Keratinocyte (primary cell): Measurements from ENCODE around the gene PLXNA3. TPM values are rescaled to one million over a fixed set of nuclear protein-coding genes. Genes with fewer than 3 reads are reported as not detected.

Experiments used
- DNase-seq: peaks from one replicate; pipeline ENCODE4 v3.0.0-alpha.2; 2011; ENCODE audit warnings: low read depth, missing footprints, low spot score
- FAIRE-seq: peaks from 2 replicates; lab custom pipeline; 2011; peaks lifted over from hg19 to GRCh38; lab: Jason Lieb, UNC
- H2AFZ ChIP-seq: 2 replicates; pipeline ENCODE4 v1.6.0; 2012; ENCODE audit warnings: low read length, control low read depth, inconsistent platforms; ENCODE audit not compliant: control insufficient read depth
- H3K27ac ChIP-seq: 2 replicates; pipeline ENCODE4 v1.5.1; 2011; ENCODE audit warnings: low read length; ENCODE audit not compliant: control insufficient read depth, insufficient read depth
- H3K27me3 ChIP-seq: 3 replicates; pipeline ENCODE4 v1.6.0; 2011; ENCODE audit warnings: low read length; ENCODE audit not compliant: control insufficient read depth, insufficient read depth; ENCODE audit errors: extremely low read depth
- H3K36me3 ChIP-seq, 2 experiments: 2 replicates in 1 of 2; 3 replicates in 1 of 2; pipeline ENCODE4 v1.5.1; 2011; ENCODE audit warnings: low read length in 2 of 2, mild to moderate bottlenecking in 1 of 2; ENCODE audit not compliant: control insufficient read depth in 2 of 2, insufficient read depth in 2 of 2; ENCODE audit errors: extremely low read depth in 1 of 2
- H3K4me1 ChIP-seq: 3 replicates; pipeline ENCODE4 v1.5.1; 2011; ENCODE audit warnings: low read length; ENCODE audit not compliant: control insufficient read depth, insufficient read depth; ENCODE audit errors: extremely low read depth
- H3K4me2 ChIP-seq: 3 replicates; pipeline ENCODE4 v1.6.0; 2011; ENCODE audit warnings: low read depth, low read length; ENCODE audit not compliant: control insufficient read depth, insufficient read depth; ENCODE audit errors: extremely low read depth
- H3K4me3 ChIP-seq, 3 experiments: fragments of 200-600 bp in 1 of 3; sonication (generic) in 1 of 3; 2 replicates in 2 of 3; 3 replicates in 1 of 3; pipeline ENCODE4 v1.5.1; 2011 to 2016; ENCODE audit warnings: low read length in 3 of 3, mild to moderate bottlenecking in 3 of 3, control low read depth in 2 of 3, inconsistent platforms in 1 of 3, low read depth in 1 of 3, mixed read lengths in 1 of 3, mixed run types in 1 of 3, moderate library complexity in 1 of 3; ENCODE audit not compliant: control insufficient read depth in 2 of 3, insufficient read depth in 2 of 3; ENCODE audit errors: extremely low read depth in 1 of 3
- H3K79me2 ChIP-seq: 2 replicates; pipeline ENCODE4 v1.6.0; 2012; ENCODE audit warnings: low read length; ENCODE audit not compliant: control insufficient read depth, insufficient read depth
- H3K9ac ChIP-seq: 3 replicates; pipeline ENCODE4 v1.6.0; 2011; ENCODE audit warnings: low read length; ENCODE audit not compliant: control insufficient read depth, insufficient read depth; ENCODE audit errors: extremely low read depth
- H3K9me1 ChIP-seq: 3 replicates; pipeline ENCODE4 v1.6.0; 2011; ENCODE audit warnings: low read length; ENCODE audit not compliant: control insufficient read depth, insufficient read depth; ENCODE audit errors: extremely low read depth
- H3K9me3 ChIP-seq: 2 replicates; pipeline ENCODE4 v1.5.1; 2012; ENCODE audit warnings: low read depth, low read length; ENCODE audit not compliant: control insufficient read depth
- H4K20me1 ChIP-seq: 3 replicates; pipeline ENCODE4 v1.6.0; 2011; ENCODE audit warnings: low read length; ENCODE audit not compliant: control insufficient read depth, insufficient read depth; ENCODE audit errors: extremely low read depth
- CTCF ChIP-seq, 3 experiments: IDR thresholded peaks in 1 of 3; conservative IDR thresholded peaks in 1 of 3; optimal IDR thresholded peaks in 1 of 3; 2 replicates in 2 of 3; 3 replicates in 1 of 3; pipeline versions ENCODE3 to v1.5.1; 2011; ENCODE audit warnings: low read length in 3 of 3, mild to moderate bottlenecking in 3 of 3, moderate library complexity in 2 of 3, control low read depth in 1 of 3, inconsistent platforms in 1 of 3; ENCODE audit not compliant: insufficient read depth in 2 of 3; ENCODE audit errors: extremely low read depth in 1 of 3
- EZH2 ChIP-seq: IDR thresholded peaks from one replicate; pipeline ENCODE4 v1.6.1; 2012; ENCODE audit warnings: inconsistent platforms, mild to moderate bottlenecking, low read length, moderate library complexity
- dilution Hi-C: fragments of 300-500 bp; cut with MboI; formaldehyde crosslinking; loops from one replicate; pipeline ENCODE4 v1.7.0; 2020; ENCODE audit warnings: low sequenced_read_pairs; ENCODE audit not compliant: extremely low pct_ligation_motif_present
- polyA plus RNA-seq, 5 experiments: library from polyadenylated mRNA; depleted of rRNA in 3 of 5; stranded (reverse) in 3 of 5; stranded (forward) in 1 of 5; unstranded in 1 of 5; fragments of >200 nt; gene quantifications; 1 replicate in 1 of 5; 2 replicates in 3 of 5; 3 replicates in 1 of 5; pipeline versions ENCODE4 v1.2.1 to v1.2.3, GENCODE V29; 2011 to 2012; ENCODE audit warnings: missing spikeins in 2 of 5, low read depth in 1 of 5, low replicate concordance in 1 of 5

The PLXNA3 gene
- polyA plus RNA-seq, 1 donor (not counting 4 experiments of a cell fraction or from before 2014, with no cell fraction given), result 7.6 TPM

GRCh38 chrX:154436983-154437752 is 20.9 kb upstream of the PLXNA3 start, which contains the start of gene GDI1:
Gene GDI1, plus strand, starts transcription at chrX:154437154. Its CDS starts 101 bp downstream, at chrX:154437255.
- Histone ChIP-seq H2AFZ (no peak within 1 kb of the TSS), H3K36me3 (peaks cover 4 to 7% of the 10 kb centered on the region in 2 experiments), H3K4me1 (peaks cover 8% of the 10 kb centered on the region), H3K27ac (no peak within 1 kb of the TSS), H3K9me1 (no peaks in the 10 kb centered on the region), H3K79me2 (peaks cover 22% of the 10 kb centered on the region), H3K4me3 (peak within 1 kb of the TSS; percentile 62 to 72 (median 65)), H3K27me3 (no peaks in the 10 kb centered on the region), H3K9me3 (peaks cover 4% of the 10 kb centered on the region), H3K4me2 (peak within 1 kb of the TSS; percentile 82), H4K20me1 (peaks cover 5% of the 10 kb centered on the region), H3K9ac (peak within 1 kb of the TSS; percentile 37)
- TF ChIP-seq CTCF (optimal IDR thresholded peaks at IDR 0.05 in 1 of 3, IDR thresholded peaks at IDR 0.05 in 1 of 3, conservative IDR thresholded peaks at IDR 0.05 in 1 of 3; ENCODE audit: extremely low read depth in 1 of 3, insufficient read depth in 2 of 3, low read length in 3 of 3), result no peak
- TF ChIP-seq EZH2, result no peak
- no peak for DNase-seq
- no peak for FAIRE-seq
- dilution Hi-C loops, result no loop called here

GRCh38 chrX:154437971-154438893 is 19.8 kb upstream of the PLXNA3 start:
- Histone ChIP-seq H4K20me1 (peaks cover 5% of the 10 kb centered on the region), H3K9me3 (peaks cover 4% of the 10 kb centered on the region), H3K4me3 (peak overlapping the region; percentile 62 to 72 (median 65)), H3K36me3 (peaks cover 1 to 7% of the 10 kb centered on the region in 2 experiments), H3K9ac (peak overlapping the region; percentile 37), H3K27ac (no peak overlapping the region), H2AFZ (no peak overlapping the region), H3K79me2 (peaks cover 22% of the 10 kb centered on the region), H3K9me1 (no peaks in the 10 kb centered on the region), H3K4me1 (peaks cover 12% of the 10 kb centered on the region), H3K4me2 (peak overlapping the region; percentile 82), H3K27me3 (no peaks in the 10 kb centered on the region)
- TF ChIP-seq EZH2 (no peak), CTCF (optimal IDR thresholded peaks at IDR 0.05 in 1 of 3, IDR thresholded peaks at IDR 0.05 in 1 of 3, conservative IDR thresholded peaks at IDR 0.05 in 1 of 3; ENCODE audit: extremely low read depth in 1 of 3, insufficient read depth in 2 of 3, low read length in 3 of 3) (no peak)
- FAIRE-seq, result no peak
- dilution Hi-C loops, result no loop called here
- no peak for DNase-seq
